Measurements from ENCODE around the gene BRMS1. TPM values are rescaled to one million over a fixed set of nuclear protein-coding genes. Genes with fewer than 3 reads are reported as not detected.

BRMS1 gene
- total RNA-seq, 1 donor from 2014 or later = 32.1 TPM

DNA sequence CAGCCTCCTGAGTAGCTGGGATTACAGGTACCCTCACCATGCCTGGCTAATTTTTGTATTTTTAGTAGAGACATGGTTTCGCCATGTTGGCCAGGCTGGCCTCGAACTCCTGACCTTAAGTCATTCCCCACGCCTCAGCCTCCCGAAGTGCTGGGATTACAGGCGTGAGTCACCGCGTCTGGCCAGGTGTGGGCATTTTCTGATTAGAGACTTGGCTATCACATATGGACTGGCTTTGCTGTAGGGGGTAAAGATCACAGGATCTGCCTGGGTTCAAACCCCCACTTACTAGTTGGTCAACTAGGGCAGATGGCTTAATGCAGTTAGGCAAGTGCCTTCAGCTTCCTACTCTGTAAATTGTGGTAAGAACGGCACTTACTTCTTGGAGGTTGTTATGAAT is 34.6 kb downstream of the BRMS1 start:
- intact Hi-C loops (cut with DNase I) = loop anchor here (10.0 kb wide), 1 partner anchor 74 kb away; no protein-coding TSS in a partner anchor
- Histone ChIP-seq H3K27ac (no peak overlapping the region), H3K36me3 (no peaks in the 10 kb centered on the region), H3K9me3 (no peaks in the 10 kb centered on the region), H3K27me3 (no peaks in the 10 kb centered on the region), H3K4me1 (peaks cover 7% of the 10 kb centered on the region), H3K4me3 (no peak overlapping the region)
- TF ChIP-seq CTCF (IDR thresholded peaks at IDR 0.05) = no peak
- no peak for ATAC-seq
- no peak for DNase-seq

DNA sequence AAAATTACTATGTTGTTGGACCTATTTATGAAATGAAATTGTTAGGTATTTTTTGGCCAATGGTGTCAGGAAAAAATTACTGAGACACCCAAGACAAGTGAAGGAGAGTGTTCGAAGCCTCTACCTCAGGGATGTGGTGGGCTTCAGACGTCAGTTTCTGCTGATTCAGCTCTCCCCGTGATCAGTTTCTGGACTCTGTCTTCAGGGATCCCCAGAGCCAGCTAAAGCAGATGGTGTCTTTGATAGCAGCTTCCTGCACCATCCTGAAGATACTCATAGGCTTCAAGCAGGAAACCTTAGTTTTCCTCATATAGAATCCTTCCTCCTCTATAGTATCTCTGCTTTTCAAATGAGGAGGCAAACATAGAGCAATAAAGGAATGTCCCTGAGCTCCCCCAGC is 35.4 kb downstream of the BRMS1 start:
- H3K4me1 ChIP-seq = peaks cover 7% of the 10 kb centered on the region
- DNase-seq = no peak
- no peak overlapping the region for H3K27ac ChIP-seq
- no peaks in the 10 kb centered on the region for H3K36me3 ChIP-seq
- no peak for TF ChIP-seq CTCF (IDR thresholded peaks at IDR 0.05)
- no peak for ATAC-seq
- intact Hi-C loops (cut with DNase I) = no loop called here
- no peaks in the 10 kb centered on the region for H3K9me3 ChIP-seq
- H3K4me3 ChIP-seq = no peak overlapping the region
- no peaks in the 10 kb centered on the region for H3K27me3 ChIP-seq

- intact Hi-C loops (cut with DNase I) = no loop called here
- Histone ChIP-seq H3K27me3 (no peaks in the 10 kb centered on the region), H3K9me3 (no peaks in the 10 kb centered on the region), H3K4me1 (no peaks in the 10 kb centered on the region), H3K36me3 (no peaks in the 10 kb centered on the region), H3K4me3 (no peak overlapping the region), H3K27ac (no peak overlapping the region)
- no peak for DNase-seq
- no peak for TF ChIP-seq CTCF (IDR thresholded peaks at IDR 0.05)
- no peak for ATAC-seq
These were observed 42.2 kb downstream of the BRMS1 start for GRCh38 chr11:66302656-66303055.

DNA sequence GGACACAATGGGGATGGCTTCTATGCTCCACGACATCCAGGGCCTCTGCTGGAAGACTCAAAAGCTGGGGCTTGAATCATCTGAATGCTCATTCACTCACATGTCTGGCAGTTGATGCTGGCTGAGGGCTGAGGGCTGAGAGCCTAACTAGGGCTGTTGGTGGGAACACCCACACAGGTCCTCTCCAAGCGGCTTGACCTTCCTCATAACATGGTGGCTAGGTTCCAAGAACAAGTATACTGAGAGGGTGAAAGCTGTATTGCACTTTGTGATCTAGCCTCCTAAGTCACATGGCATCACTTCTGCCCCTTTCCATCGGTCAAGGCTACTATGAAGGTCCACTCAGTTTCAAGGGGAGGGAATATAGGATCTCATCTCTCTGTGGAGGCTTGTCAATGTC is 45.7 kb downstream of the BRMS1 start:
- no peak overlapping the region for H3K4me3 ChIP-seq
- no peaks in the 10 kb centered on the region for H3K9me3 ChIP-seq
- peak; percentile 18 for ATAC-seq
- DNase-seq = no peak
- no peak overlapping the region for H3K27ac ChIP-seq
- intact Hi-C loops (cut with DNase I) = no loop called here
- H3K36me3 ChIP-seq = no peaks in the 10 kb centered on the region
- no peak for TF ChIP-seq CTCF (IDR thresholded peaks at IDR 0.05)
- no peaks in the 10 kb centered on the region for H3K4me1 ChIP-seq
- H3K27me3 ChIP-seq = no peaks in the 10 kb centered on the region

- H3K4me1 ChIP-seq = no peaks in the 10 kb centered on the region
- intact Hi-C loops (cut with DNase I) = no loop called here
- no peak overlapping the region for H3K27ac ChIP-seq
- ATAC-seq (no peak), DNase-seq (no peak)
- H3K4me3 ChIP-seq = no peak overlapping the region
- H3K9me3 ChIP-seq = no peaks in the 10 kb centered on the region
- TF ChIP-seq CTCF (IDR thresholded peaks at IDR 0.05) = no peak
- H3K27me3 ChIP-seq = peaks cover 16% of the 10 kb centered on the region
- H3K36me3 ChIP-seq = no peaks in the 10 kb centered on the region
These were observed 47.3 kb downstream of the BRMS1 start for GRCh38 chr11:66297610-66298009.

Data from upper lobe of right lung (tissue), 1 donor.